Heart right ventricle (tissue), 16 donors: ENCODE measurements around the gene ARL8A. TPM values are rescaled to one million over a fixed set of nuclear protein-coding genes. Genes with fewer than 3 reads are reported as not detected.

Source experiments
- ATAC-seq, 8 donors: fragments of 200-7000 bp; cut with Tn5 transposase; one replicate each; pipeline ENCODE4 v1.9.1; 2020; ENCODE audit warnings: mild to moderate bottlenecking in 8 of 8, moderate library complexity in 8 of 8, moderate number of reproducible peaks in 1 of 8
- DNase-seq, 2 donors: peaks; one replicate each; pipeline ENCODE4 v3.0.0-alpha.2; 2020
- H3K27ac ChIP-seq, 10 donors: fragments of 200-600 bp; sonication (generic) in 2 of 10; one replicate each; pipeline versions ENCODE4 v1.5.0 to v1.8.0; 2020 to 2022; ENCODE audit warnings: mild to moderate bottlenecking in 3 of 10
- H3K27me3 ChIP-seq, 7 donors: fragments of 200-600 bp; one replicate each; pipeline ENCODE4 v1.8.0; 2021 to 2022; ENCODE audit warnings: mild to moderate bottlenecking in 2 of 7
- H3K36me3 ChIP-seq, 9 donors: fragments of 200-600 bp; sonication (generic) in 1 of 9; one replicate each; pipeline versions ENCODE4 v1.5.0 to v1.8.0; 2020 to 2022; ENCODE audit warnings: mild to moderate bottlenecking in 2 of 9
- H3K4me1 ChIP-seq, 9 donors: fragments of 200-600 bp; sonication (generic) in 1 of 9; one replicate each; pipeline versions ENCODE4 v1.5.0 to v1.8.0; 2020 to 2022; ENCODE audit warnings: mild to moderate bottlenecking in 4 of 9
- H3K4me3 ChIP-seq, 10 donors: fragments of 200-600 bp; sonication (generic) in 2 of 10; one replicate each; pipeline versions ENCODE4 v1.5.0 to v1.8.0; 2020 to 2022; ENCODE audit warnings: mild to moderate bottlenecking in 7 of 10, moderate library complexity in 2 of 10
- H3K9me3 ChIP-seq, 11 donors: fragments of 200-600 bp in 10 of 11; sonication (generic) in 2 of 11; one replicate each; pipeline versions ENCODE4 v1.5.0 to v1.8.0; 2013 to 2022; ENCODE audit warnings: mild to moderate bottlenecking in 2 of 11, control low read depth in 1 of 11, moderate library complexity in 1 of 11
- WGBS, 2 donors: extraction: QIAGEN DNeasy Blood & Tissue Kit; methylation state at CpG; one replicate each; pipeline ENCODE4 v1.1.7; 2013; ENCODE audit warnings: inconsistent platforms in 1 of 2; 5-methylcytosine and 5-hydroxymethylcytosine counted together
- intact Hi-C, 10 donors: fragments of 100-400 bp; cut with DNase I; formaldehyde crosslinking; loops; one replicate each; pipeline versions ENCODE4 v1.11.1 to v1.14.2; 2022
- polyA plus RNA-seq, 2 donors: library from polyadenylated mRNA; stranded (reverse); fragments of 200-250 nt; gene quantifications; one replicate each; pipeline ENCODE4 v1.2.3, GENCODE V29; 2013
- total RNA-seq, 10 donors: library from RNA; stranded (reverse); fragmentation: NEBNext Ultra II Directional in 3 of 10; extraction: Animal tissue kit (Norgen Biotek cat#: 25700) in 3 of 10; gene quantifications; one replicate each; pipeline versions ENCODE4 v1.2.1 to v1.2.4, GENCODE V29; 2021 to 2023
- TF ChIP-seq, protein P1 (sequence below), 9 donors: fragments of 200-600 bp; sonication (generic) in 2 of 9; IDR thresholded peaks; one replicate each; pipeline versions ENCODE4 v1.5.0 to v1.8.0; 2021 to 2022; ENCODE audit warnings: antibody characterized with exemption in 9 of 9, mild to moderate bottlenecking in 5 of 9, moderate library complexity in 1 of 9
- donor health status: Arrhythmogenic right ventricular cardiomyopathy.
- donor health status: ischemic (EF 13 %, LVEDD 7.1; RV severe dilation, severe dysfunction).
- donor health status: healthy with polysubstance abuse.
- donor health status: DM: no; HTN: yes; CAD: no.
- donor health status: DM: no; HTN: no; CAD: no.
- donor health status: ischemic (EF 25% LVEDD 6.9; RV normal size, moderate dysfunction).
- donor health status: ischemic (EF 25% LVEDD 5.7; RV mildly dilated, moderate dysfunction).
- donor health status: healthy.
- donor health status: DM: yes; HTN: yes; CAD: no.
- donor health status: Ischemic cardiomyopathy.
- donor health status: ischemic (EF 35%, LVEDD 5.7; RV mildly dilated, moderate dysfunction).
- donor health status: nonischemic (EF 11% LVEDD 7.7; RV severe dilation, severe dysfunction).
- donor health status: DM: yes; HTN: yes; CAD: no.
- donor health status: PGD.
- donor health status: ischemic (EF 29% LVEDD 5.4; RV normal size, mild dysfunction).
- donor health status: nonischemic (EF 23%, LVEDD 6.1; RV moderate dilation, normal function).

Gene ARL8A
- total and polyA plus RNA-seq, 12 donors, result 21.5 to 92.7 (median 78.0) TPM

DNA sequence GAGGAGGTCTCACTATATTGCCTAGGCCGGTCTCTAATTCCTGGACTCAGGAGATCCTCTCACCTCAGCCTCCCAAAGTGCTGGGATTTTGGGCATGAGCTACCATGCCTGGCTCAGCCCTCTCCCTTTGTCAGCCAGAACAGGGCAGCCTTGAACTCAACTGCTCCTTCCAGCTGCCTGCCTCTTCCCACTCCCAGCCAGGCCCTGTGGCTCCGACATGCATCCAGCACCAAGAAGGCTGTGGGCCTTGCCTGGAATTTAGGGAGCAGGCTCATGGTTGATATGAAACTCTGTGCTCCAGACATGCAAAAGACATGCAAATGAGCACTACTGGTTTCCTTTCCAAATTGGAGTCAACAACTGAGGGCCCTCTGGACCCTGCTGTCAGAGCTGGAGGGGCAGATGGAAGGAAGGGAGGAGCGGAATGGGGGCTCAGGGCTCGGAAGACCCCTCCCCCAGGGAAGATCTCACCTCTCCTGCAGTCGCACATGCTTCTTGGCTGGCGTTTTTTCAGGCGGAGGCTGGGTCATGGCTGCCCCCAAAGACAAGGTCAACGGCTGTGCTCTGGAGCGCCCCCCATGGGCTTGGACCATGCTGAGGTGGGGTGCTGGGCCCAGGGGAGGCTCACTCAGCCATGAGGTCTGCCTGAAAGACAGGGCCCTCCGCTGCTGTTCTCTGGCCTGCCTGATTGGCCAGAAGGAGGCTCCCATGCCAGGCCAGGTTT is 14.4 kb upstream of the ARL8A start:
- H3K27ac ChIP-seq, result peak overlapping the region in 1 of 10 donors; percentile 93
- H3K9me3 ChIP-seq, result no peaks in the 10 kb centered on the region
- peak overlapping the region in 1 of 10 donors; percentile 61 for H3K4me3 ChIP-seq
- WGBS, 2 donors, result 95% methylated on average over 10 of the region's 10 CpGs
- ATAC-seq, result no peak
- peaks cover 0 to 53% (median 6%) of the 10 kb centered on the region in 9 donors for H3K4me1 ChIP-seq
- DNase-seq, result no peak
- H3K36me3 ChIP-seq, result peaks cover 0 to 5% (median 0%) of the 10 kb centered on the region in 9 donors
- intact Hi-C loops, result no loop called here
- TF ChIP-seq, protein P1, sequence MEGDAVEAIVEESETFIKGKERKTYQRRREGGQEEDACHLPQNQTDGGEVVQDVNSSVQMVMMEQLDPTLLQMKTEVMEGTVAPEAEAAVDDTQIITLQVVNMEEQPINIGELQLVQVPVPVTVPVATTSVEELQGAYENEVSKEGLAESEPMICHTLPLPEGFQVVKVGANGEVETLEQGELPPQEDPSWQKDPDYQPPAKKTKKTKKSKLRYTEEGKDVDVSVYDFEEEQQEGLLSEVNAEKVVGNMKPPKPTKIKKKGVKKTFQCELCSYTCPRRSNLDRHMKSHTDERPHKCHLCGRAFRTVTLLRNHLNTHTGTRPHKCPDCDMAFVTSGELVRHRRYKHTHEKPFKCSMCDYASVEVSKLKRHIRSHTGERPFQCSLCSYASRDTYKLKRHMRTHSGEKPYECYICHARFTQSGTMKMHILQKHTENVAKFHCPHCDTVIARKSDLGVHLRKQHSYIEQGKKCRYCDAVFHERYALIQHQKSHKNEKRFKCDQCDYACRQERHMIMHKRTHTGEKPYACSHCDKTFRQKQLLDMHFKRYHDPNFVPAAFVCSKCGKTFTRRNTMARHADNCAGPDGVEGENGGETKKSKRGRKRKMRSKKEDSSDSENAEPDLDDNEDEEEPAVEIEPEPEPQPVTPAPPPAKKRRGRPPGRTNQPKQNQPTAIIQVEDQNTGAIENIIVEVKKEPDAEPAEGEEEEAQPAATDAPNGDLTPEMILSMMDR (IDR thresholded peaks at IDR 0.05), result no peak
- H3K27me3 ChIP-seq, result no peaks in the 10 kb centered on the region

DNA sequence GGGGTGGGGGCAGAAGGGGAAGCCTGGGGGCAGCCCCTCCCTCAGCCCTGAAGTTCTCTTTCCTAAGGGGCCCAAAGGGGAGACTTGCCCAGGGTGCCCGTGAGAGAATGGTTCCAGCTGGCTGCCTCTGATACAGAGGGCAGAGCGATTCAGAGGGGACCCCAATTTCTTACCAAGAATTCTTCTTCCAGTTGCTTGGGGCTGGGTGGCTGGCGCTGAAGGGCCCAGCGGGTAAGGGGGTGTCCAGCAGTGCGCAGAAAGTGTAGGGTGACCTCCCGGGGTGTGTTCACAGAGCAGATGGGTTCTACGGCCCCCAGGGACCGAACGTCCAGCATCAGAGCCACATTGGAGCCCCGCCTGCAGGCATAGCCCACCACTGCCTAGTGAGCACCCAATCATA is 13.4 kb upstream of the ARL8A start:
- DNase-seq, result no peak
- peaks cover 0 to 12% (median 0%) of the 10 kb centered on the region in 9 donors for H3K36me3 ChIP-seq
- intact Hi-C loops, result no loop called here
- H3K27ac ChIP-seq, result no peak overlapping the region
- no peak overlapping the region for H3K4me3 ChIP-seq
- TF ChIP-seq, protein P1 (IDR thresholded peaks at IDR 0.05), result no peak
- peaks cover 0 to 50% (median 6%) of the 10 kb centered on the region in 9 donors for H3K4me1 ChIP-seq
- no peaks in the 10 kb centered on the region for H3K9me3 ChIP-seq
- WGBS, 2 donors, result 93 to 97% methylated on average over 10 of the region's 10 CpGs
- no peaks in the 10 kb centered on the region for H3K27me3 ChIP-seq
- no peak for ATAC-seq

DNA sequence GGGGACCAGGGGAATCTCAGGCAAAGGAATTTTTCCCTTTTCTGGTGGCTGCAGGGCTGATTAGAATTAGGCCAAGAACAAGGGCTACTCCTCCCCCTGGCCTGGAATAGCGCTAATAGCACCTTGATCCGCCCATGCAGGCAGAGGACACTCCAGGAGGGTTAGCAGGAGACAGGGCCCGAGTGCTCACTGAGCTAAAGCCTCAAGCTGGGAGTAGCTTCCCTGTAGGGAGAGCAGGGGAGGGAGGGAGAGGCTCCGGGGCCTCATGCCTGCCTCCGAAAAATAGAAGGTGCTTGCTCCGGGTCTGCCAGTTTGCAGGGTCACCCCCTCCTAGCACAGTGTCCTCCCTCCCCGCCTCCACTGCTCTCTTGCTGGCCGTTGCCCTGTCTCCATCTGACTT is 12.1 kb upstream of the ARL8A start:
- no peak overlapping the region for H3K27ac ChIP-seq
- peaks cover 0 to 24% (median 0%) of the 10 kb centered on the region in 9 donors for H3K36me3 ChIP-seq
- H3K27me3 ChIP-seq, result no peaks in the 10 kb centered on the region
- peaks cover 0 to 36% (median 6%) of the 10 kb centered on the region in 9 donors for H3K4me1 ChIP-seq
- H3K4me3 ChIP-seq, result no peak overlapping the region
- 90 to 91% methylated on average over 8 of the region's 8 CpGs for WGBS, 2 donors
- intact Hi-C loops, result no loop called here
- ATAC-seq (no peak), DNase-seq (no peak)
- no peaks in the 10 kb centered on the region for H3K9me3 ChIP-seq
- TF ChIP-seq, protein P1 (IDR thresholded peaks at IDR 0.05), result no peak

DNA sequence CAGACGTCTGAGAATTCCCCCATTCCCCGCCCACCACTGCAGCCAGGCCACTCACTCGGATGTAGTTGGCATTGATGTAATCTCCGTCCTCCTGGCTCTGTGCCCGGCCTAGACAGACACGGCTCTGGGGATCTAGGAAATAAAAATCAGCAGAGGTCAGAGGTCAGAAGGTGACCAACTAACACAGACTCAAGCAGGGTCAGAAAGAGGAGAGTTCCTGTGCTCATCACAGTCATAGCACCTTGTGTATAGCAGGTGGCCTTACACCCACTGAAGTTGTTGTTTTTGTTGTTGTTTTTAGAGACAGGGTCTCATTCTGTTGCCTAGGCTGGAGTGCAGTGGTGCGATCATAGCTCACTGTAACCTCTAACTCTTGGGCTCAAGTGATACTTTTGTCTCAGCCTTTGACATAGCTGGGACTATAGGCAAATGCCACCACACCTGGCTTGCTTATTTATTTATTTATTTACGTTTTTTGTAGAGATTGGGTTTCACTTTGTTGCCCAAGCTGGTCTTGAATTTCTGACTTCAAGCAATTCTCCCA is 11.0 kb upstream of the ARL8A start:
- TF ChIP-seq, protein P1 (IDR thresholded peaks at IDR 0.05), result no peak
- intact Hi-C loops, result no loop called here
- 30 to 33% methylated on average over 8 of the region's 8 CpGs for WGBS, 2 donors
- DNase-seq (no peak), ATAC-seq (peak in 1 of 8 donors; percentile 29)
- Histone ChIP-seq H3K27me3 (no peaks in the 10 kb centered on the region), H3K27ac (no peak overlapping the region), H3K4me3 (no peak overlapping the region), H3K4me1 (peaks cover 0 to 26% (median 6%) of the 10 kb centered on the region in 9 donors), H3K36me3 (peaks cover 0 to 35% (median 0%) of the 10 kb centered on the region in 9 donors), H3K9me3 (no peaks in the 10 kb centered on the region)
